Measurements from ENCODE around the gene PRPF6. TPM values are rescaled to one million over a fixed set of nuclear protein-coding genes. Genes with fewer than 3 reads are reported as not detected.

Gene PRPF6
- total RNA-seq, 4 donors from 2014 or later = 39.3 to 68.4 (median 47.7) TPM

- TF ChIP-seq CTCF (IDR thresholded peaks at IDR 0.05 in 4 of 5, conservative IDR thresholded peaks at IDR 0.05 in 1 of 5) = no peak
- no peak for TF ChIP-seq POLR2A (IDR thresholded peaks at IDR 0.05)
- peaks cover 4 to 93% of the 10 kb centered on the region in 2 donors for H3K36me3 ChIP-seq
- intact Hi-C loops (cut with DNase I; ENCODE audit: low total_unique reads) (no loop called here), in situ Hi-C loops (cut with MboI; ENCODE audit: low sequenced_read_pairs in 4 of 4) (no loop called here)
- no peak for ATAC-seq
- H3K9me3 ChIP-seq = no peaks in the 10 kb centered on the region
- no peak overlapping the region for H3K27ac ChIP-seq
- H3K4me1 ChIP-seq = no peaks in the 10 kb centered on the region
- no peak overlapping the region for H3K4me3 ChIP-seq
- no peak for DNase-seq
- no peaks in the 10 kb centered on the region for H3K27me3 ChIP-seq
Measured at GRCh38 chr20:64024141-64024990, 43.4 kb downstream of the PRPF6 start.

- in situ Hi-C loops (cut with MboI; ENCODE audit: low sequenced_read_pairs in 4 of 4) (no loop called here), intact Hi-C loops (cut with DNase I; ENCODE audit: low total_unique reads) (no loop called here)
- no peak overlapping the region for H3K4me3 ChIP-seq
- H3K9me3 ChIP-seq = no peaks in the 10 kb centered on the region
- peaks cover 4 to 93% of the 10 kb centered on the region in 2 donors for H3K36me3 ChIP-seq
- no peaks in the 10 kb centered on the region for H3K27me3 ChIP-seq
- DNase-seq (no peak), ATAC-seq (no peak)
- TF ChIP-seq POLR2A (IDR thresholded peaks at IDR 0.05) (no peak), CTCF (IDR thresholded peaks at IDR 0.05 in 4 of 5, conservative IDR thresholded peaks at IDR 0.05 in 1 of 5) (no peak)
- no peak overlapping the region for H3K27ac ChIP-seq
- H3K4me1 ChIP-seq = no peaks in the 10 kb centered on the region
Measured at GRCh38 chr20:64025101-64025825, 44.3 kb downstream of the PRPF6 start.

- no peak for ATAC-seq
Measured at GRCh38 chr20:64025826-64026412, 45.0 kb downstream of the PRPF6 start.

More at GRCh38 chr20:64025826-64026412, 45.0 kb downstream of the PRPF6 start:
- no peak overlapping the region for H3K27ac ChIP-seq
- H3K9me3 ChIP-seq = no peaks in the 10 kb centered on the region
- no peaks in the 10 kb centered on the region for H3K4me1 ChIP-seq
- H3K4me3 ChIP-seq = no peak overlapping the region
- no peaks in the 10 kb centered on the region for H3K27me3 ChIP-seq
- TF ChIP-seq CTCF (IDR thresholded peaks at IDR 0.05 in 4 of 5, conservative IDR thresholded peaks at IDR 0.05 in 1 of 5) (no peak), POLR2A (IDR thresholded peaks at IDR 0.05) (no peak)
- in situ Hi-C loops (cut with MboI; ENCODE audit: low sequenced_read_pairs in 4 of 4) = no loop called here
- H3K36me3 ChIP-seq = peaks cover 4 to 99% of the 10 kb centered on the region in 2 donors
- DNase-seq = no peak
- intact Hi-C loops (cut with DNase I; ENCODE audit: low total_unique reads) = no loop called here

All from gastrocnemius medialis (tissue), 4 donors.